ENCODE measurements around the gene LAMB1.

Gene LAMB1

DNA sequence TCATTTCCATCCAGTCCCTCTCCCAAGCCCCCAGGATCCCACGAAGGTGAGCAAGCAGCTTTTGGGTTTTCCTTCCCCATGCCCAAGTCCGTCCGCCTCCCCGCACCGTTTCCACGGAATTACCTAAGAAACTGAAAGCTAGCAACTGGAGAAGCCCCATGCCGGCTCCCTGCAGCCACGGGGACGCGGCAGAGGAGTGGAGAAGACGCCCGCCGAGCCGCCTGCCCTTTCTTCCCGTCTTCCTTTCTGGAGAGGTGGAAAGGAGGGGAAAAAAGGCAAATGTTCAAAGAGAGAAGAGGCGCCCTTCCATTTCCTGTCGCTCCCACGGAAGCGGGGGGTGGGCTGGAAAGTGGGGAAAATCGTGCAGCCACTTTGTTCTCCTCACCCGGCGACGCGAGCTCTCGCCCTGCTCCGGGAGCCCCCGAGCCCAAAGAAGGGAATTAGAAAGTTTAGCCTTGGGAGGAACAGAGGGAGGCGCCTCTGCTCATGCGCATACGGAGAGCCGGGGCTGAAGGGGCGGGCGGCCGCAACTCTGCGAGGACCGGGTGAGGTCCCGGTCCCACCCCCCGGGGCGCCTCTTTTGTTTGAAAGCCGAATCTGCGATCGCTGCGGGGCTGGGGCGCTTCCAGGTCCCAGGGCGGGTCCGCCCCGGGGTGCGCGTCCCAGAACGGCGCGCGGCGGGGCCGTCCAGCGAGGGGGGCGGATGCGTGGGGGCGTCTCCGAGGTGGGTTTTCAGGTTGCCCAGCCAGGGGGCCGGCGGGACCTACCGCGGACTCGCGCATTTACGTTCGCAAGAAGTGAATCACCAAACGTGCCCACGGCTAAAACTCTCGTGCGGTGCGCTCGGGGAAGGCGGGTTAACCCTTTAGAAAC is at the start of gene LAMB1:
Gene LAMB1 (minus strand): TSS at position 436 of the 873 bp plus-strand sequence. CDS start 276 bp downstream, at position 160.
- TF ChIP-seq, protein P1, sequence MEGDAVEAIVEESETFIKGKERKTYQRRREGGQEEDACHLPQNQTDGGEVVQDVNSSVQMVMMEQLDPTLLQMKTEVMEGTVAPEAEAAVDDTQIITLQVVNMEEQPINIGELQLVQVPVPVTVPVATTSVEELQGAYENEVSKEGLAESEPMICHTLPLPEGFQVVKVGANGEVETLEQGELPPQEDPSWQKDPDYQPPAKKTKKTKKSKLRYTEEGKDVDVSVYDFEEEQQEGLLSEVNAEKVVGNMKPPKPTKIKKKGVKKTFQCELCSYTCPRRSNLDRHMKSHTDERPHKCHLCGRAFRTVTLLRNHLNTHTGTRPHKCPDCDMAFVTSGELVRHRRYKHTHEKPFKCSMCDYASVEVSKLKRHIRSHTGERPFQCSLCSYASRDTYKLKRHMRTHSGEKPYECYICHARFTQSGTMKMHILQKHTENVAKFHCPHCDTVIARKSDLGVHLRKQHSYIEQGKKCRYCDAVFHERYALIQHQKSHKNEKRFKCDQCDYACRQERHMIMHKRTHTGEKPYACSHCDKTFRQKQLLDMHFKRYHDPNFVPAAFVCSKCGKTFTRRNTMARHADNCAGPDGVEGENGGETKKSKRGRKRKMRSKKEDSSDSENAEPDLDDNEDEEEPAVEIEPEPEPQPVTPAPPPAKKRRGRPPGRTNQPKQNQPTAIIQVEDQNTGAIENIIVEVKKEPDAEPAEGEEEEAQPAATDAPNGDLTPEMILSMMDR (IDR thresholded peaks at IDR 0.05; ENCODE audit: control extremely low read depth, extremely low read depth, low read depth, missing control alignments) = no peak
- DNase-seq (ENCODE audit: extremely low spot score) = peak; percentile 19
- ChIA-PET POLR2A (no interaction called here), CTCF (interaction anchor here (1.2 kb wide), 1 partner anchor 13 kb away, joined by 3 read pairs; no protein-coding TSS in a partner anchor)

DNA sequence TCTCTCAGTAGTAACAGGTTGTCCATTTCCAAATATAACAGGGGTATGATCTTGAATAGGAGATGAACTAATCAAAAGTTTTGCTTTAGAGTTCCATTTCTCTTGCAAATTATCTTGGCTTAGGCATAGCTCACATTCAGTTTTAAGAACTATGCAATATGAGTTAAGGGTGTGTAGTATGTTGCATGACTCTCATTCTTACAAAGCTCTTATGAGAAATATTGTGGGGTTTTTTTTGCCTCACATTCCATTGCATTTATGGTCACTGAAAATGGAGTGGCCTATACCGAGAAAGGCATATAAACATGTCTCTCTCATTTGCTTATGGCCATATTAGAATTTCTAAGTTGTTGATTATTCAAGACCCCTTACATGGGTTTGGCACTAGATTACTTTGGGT is 48.5 kb upstream of the LAMB1 start:
- POLR2A ChIA-PET = no interaction called here
- CTCF ChIA-PET = interaction anchor here (1.2 kb wide), 1 partner anchor 10 kb away, joined by 3 read pairs; no protein-coding TSS in a partner anchor
- no peak for DNase-seq (ENCODE audit: extremely low spot score)
- TF ChIP-seq, protein P1 (IDR thresholded peaks at IDR 0.05; ENCODE audit: control extremely low read depth, extremely low read depth, low read depth, missing control alignments) = no peak

DNA sequence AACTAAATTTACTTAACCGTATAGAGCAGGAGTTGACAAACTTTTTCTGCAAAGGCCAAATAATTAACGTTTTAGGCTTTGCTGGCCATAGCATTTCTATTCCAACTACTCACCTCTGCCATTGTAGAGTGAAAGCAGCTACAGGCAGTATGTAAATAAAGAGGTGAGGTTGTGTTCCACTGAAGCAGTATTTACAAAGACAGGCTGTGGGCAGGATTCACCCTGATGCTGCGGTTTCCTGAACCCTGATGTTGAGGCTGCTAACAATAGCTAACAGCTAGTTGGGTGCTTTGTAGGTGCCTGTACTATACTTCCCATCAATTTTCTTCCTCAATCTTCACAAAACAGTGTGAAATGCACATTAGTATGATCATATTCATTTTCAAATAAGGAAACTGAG is 47.0 kb upstream of the LAMB1 start:
- POLR2A ChIA-PET = no interaction called here
- no peak for DNase-seq (ENCODE audit: extremely low spot score)
- CTCF ChIA-PET = interaction anchor here (2.0 kb wide), 1 partner anchor 11 kb away, joined by 5 read pairs; no protein-coding TSS in a partner anchor
- TF ChIP-seq, protein P1 (IDR thresholded peaks at IDR 0.05; ENCODE audit: control extremely low read depth, extremely low read depth, low read depth, missing control alignments) = no peak

DNA sequence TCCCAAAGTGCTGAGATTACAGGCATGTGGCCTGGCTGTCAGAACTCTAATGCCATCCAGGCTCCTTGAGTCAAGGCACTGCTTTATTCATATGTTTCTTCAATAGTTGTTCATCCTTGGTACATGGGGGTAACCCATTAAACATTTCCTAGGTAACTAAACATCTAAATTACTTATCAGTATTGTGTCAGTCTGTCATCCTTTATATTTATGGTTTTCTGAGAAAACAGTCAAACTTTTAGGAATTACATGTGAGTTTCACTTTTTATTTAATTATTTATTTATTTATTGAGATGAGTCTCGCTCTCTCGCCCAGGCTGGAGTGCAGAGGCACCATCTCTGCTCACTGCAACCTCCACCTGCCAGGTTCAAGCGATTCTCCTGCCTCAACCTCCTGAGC is 45.5 kb upstream of the LAMB1 start:
- ChIA-PET CTCF (interaction anchor here (2.0 kb wide), 1 partner anchor 9 kb away, joined by 5 read pairs; no protein-coding TSS in a partner anchor), POLR2A (no interaction called here)
- TF ChIP-seq, protein P1 (IDR thresholded peaks at IDR 0.05; ENCODE audit: control extremely low read depth, extremely low read depth, low read depth, missing control alignments) = no peak
- no peak for DNase-seq (ENCODE audit: extremely low spot score)

DNA sequence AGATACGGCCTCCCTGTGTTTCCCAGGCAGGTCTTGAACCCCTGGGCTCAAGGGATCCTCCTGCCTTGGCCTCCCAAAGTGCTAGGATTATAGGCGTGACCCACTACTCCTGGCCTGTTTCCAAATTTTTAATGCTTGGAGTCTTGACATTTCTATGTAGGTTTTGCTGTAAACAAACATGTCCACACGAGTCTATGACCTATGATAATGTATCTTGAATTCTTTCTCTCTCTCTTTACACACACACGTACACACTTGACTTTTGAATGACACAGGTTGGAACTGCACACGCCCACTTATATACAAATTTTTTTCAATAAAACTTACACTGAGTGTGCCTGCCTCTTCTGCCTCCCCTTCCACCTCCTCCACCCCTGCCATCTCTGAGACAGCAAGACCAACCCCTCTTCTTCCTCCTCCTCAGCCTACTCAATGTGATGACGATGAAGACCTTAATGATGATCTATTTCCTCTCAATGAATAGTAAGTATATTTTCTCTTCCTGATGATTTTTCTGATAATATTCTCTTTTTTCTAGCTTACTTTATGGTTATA is 44.1 kb upstream of the LAMB1 start:
- TF ChIP-seq, protein P1 (IDR thresholded peaks at IDR 0.05; ENCODE audit: control extremely low read depth, extremely low read depth, low read depth, missing control alignments) = no peak
- POLR2A ChIA-PET = no interaction called here
- CTCF ChIA-PET = no interaction called here
- no peak for DNase-seq (ENCODE audit: extremely low spot score)

DNA sequence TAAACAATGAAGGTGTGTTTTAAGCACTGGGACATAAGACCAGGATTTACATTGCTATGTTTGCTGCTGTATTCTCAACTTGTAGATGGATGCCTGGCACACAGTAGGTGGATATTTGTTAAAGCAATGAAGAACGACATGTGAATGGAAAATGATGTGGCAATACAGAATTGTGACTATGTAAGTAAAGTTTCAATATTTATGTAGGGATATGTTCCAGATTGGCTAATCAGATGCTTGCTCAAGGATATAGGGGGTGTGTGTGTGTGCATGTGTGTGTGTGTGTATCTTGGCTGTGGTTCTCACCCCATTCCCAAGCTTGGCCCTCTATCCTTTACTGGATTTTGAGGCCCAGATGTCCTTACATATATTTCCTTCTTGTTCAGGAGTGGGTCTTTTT is 42.7 kb upstream of the LAMB1 start:
- CTCF ChIA-PET = interaction anchor here (1.0 to 2.3 kb wide), 3 partner anchors 8 to 127 kb away, joined by 3 to 8 read pairs (median 3); no protein-coding TSS in a partner anchor
- TF ChIP-seq, protein P1 (IDR thresholded peaks at IDR 0.05; ENCODE audit: control extremely low read depth, extremely low read depth, low read depth, missing control alignments) = no peak
- DNase-seq (ENCODE audit: extremely low spot score) = no peak
- POLR2A ChIA-PET = no interaction called here

All from GM10248 (cell line).